Esophagus muscularis mucosa (tissue), 4 donors: ENCODE measurements around the gene SMIM24. TPM values are rescaled to one million over a fixed set of nuclear protein-coding genes. Genes with fewer than 3 reads are reported as not detected.
A peak's percentile ranks its signal among the peaks of the same experiment; 100 is the strongest.

Experiments
- DNase-seq: peaks from one replicate; pipeline ENCODE4 v3.0.0-alpha.2; 2017; ENCODE audit errors: extremely low spot score
- H3K27ac ChIP-seq, 4 donors: fragments of 200-600 bp; sonication (generic); replicated peaks in 1 of 4; 1 replicate in 3 of 4; 2 replicates in 1 of 4; pipeline ENCODE4 v1.5.1; 2016 to 2019; ENCODE audit warnings: mild to moderate bottlenecking in 1 of 4
- H3K27me3 ChIP-seq, 4 donors: fragments of 200-600 bp; sonication (generic); one replicate each; pipeline versions ENCODE4 v1.5.1 to v1.6.0; 2016 to 2019
- H3K36me3 ChIP-seq, 4 donors: fragments of 200-600 bp; sonication (generic); one replicate each; pipeline ENCODE4 v1.5.1; 2016 to 2019
- H3K4me1 ChIP-seq, 4 donors: fragments of 200-600 bp; sonication (generic); one replicate each; pipeline ENCODE4 v1.5.1; 2016 to 2019
- H3K4me3 ChIP-seq, 4 donors: fragments of 200-600 bp; sonication (generic); 1 replicate in 2 of 4; 2 replicates in 2 of 4; pipeline ENCODE4 v1.5.1; 2016 to 2019; ENCODE audit warnings: mild to moderate bottlenecking in 4 of 4, moderate library complexity in 1 of 4
- H3K9me3 ChIP-seq, 4 donors: fragments of 200-600 bp; sonication (generic); 1 replicate in 3 of 4; 2 replicates in 1 of 4; pipeline ENCODE4 v1.5.1; 2016 to 2019
- CTCF ChIP-seq, 3 experiments: fragments of 200-600 bp in 2 of 3; fragments of 450-650 bp in 1 of 3; sonication (generic) in 2 of 3; IDR thresholded peaks; one replicate each; pipeline ENCODE4 v1.5.1; 2017 to 2019; ENCODE audit warnings: antibody characterized with exemption in 3 of 3, mild to moderate bottlenecking in 2 of 3, moderate library complexity in 1 of 3
- EP300 ChIP-seq: sonication (generic); formaldehyde crosslinking; IDR thresholded peaks from one replicate; pipeline ENCODE4 v1.6.1; 2017; ENCODE audit warnings: antibody characterized with exemption
- POLR2A ChIP-seq: fragments of 450-650 bp; IDR thresholded peaks from one replicate; pipeline ENCODE4 v1.6.1; 2017; ENCODE audit warnings: antibody characterized with exemption, moderate library complexity, mild to moderate bottlenecking, low read depth
- POLR2AphosphoS5 ChIP-seq, 2 donors: sonication (generic); formaldehyde crosslinking; IDR thresholded peaks; one replicate each; pipeline ENCODE4 v1.6.1; 2017; ENCODE audit warnings: antibody characterized with exemption in 2 of 2
- WGBS: methylation state at CpG from one replicate; pipeline ENCODE4 v1.1.5; 2018; 5-methylcytosine and 5-hydroxymethylcytosine counted together
- intact Hi-C: fragments of 100-400 bp; cut with DNase I; formaldehyde crosslinking; loops from one replicate; pipeline ENCODE4 v1.15.1; 2023
- total RNA-seq, 4 donors: library from RNA; depleted of rRNA; stranded (reverse); fragments of >200 nt; gene quantifications; one replicate each; pipeline versions ENCODE4 v1.1.0 to v1.2.1, GENCODE V29; 2016

SMIM24 gene
- total RNA-seq, 4 donors from 2014 or later, result not detected

GRCh38 chr19:3503036-3503572 lies 22.8 kb upstream of the SMIM24 start:
- TF ChIP-seq CTCF (IDR thresholded peaks at IDR 0.05) (no peak), POLR2A (no peak), POLR2AphosphoS5 (IDR thresholded peaks at IDR 0.05) (no peak)
- DNase-seq, result no peak
- Histone ChIP-seq H3K36me3 (no peaks in the 10 kb centered on the region), H3K27me3 (no peaks in the 10 kb centered on the region), H3K4me3 (no peak overlapping the region), H3K4me1 (peaks cover 26 to 44% (median 38%) of the 10 kb centered on the region in 4 donors), H3K9me3 (no peaks in the 10 kb centered on the region), H3K27ac (no peak overlapping the region)
- intact Hi-C loops, result no loop called here
- 89% methylated on average over 10 of the region's 13 CpGs for WGBS

GRCh38 chr19:3501780-3502179 lies 21.5 kb upstream of the SMIM24 start:
- TF ChIP-seq POLR2A, result no peak
- no peak for TF ChIP-seq EP300
- TF ChIP-seq CTCF (IDR thresholded peaks at IDR 0.05), result no peak
- TF ChIP-seq POLR2AphosphoS5 (IDR thresholded peaks at IDR 0.05), result no peak
- no peaks in the 10 kb centered on the region for H3K9me3 ChIP-seq
- H3K27ac ChIP-seq, result no peak overlapping the region
- peaks cover 15 to 36% (median 24%) of the 10 kb centered on the region in 4 donors for H3K4me1 ChIP-seq
- H3K36me3 ChIP-seq, result peaks cover 0 to 7% (median 4%) of the 10 kb centered on the region in 4 donors
- no peaks in the 10 kb centered on the region for H3K27me3 ChIP-seq
- DNase-seq, result no peak
- 95% methylated on average over 3 of the region's 3 CpGs for WGBS
- intact Hi-C loops, result no loop called here
- H3K4me3 ChIP-seq, result no peak overlapping the region

GRCh38 chr19:3500429-3501101 lies 20.2 kb upstream of the SMIM24 start, which contains the start of gene DOHH:
Gene DOHH, minus strand, starts transcription at chr19:3500674. Its CDS starts 3,860 bp downstream, at chr19:3496814.
- peak; percentile 98 for DNase-seq
- Histone ChIP-seq H3K36me3 (peaks cover 11 to 20% (median 16%) of the 10 kb centered on the region in 4 donors), H3K27me3 (no peaks in the 10 kb centered on the region), H3K27ac (peak within 1 kb of the TSS; percentile 85 to 90 (median 86)), H3K4me1 (peaks cover 14 to 31% (median 22%) of the 10 kb centered on the region in 4 donors), H3K9me3 (no peaks in the 10 kb centered on the region), H3K4me3 (peak within 1 kb of the TSS; percentile 81 to 91 (median 82))
- TF ChIP-seq POLR2A, result no peak
- peak; percentile 75 to 80 for TF ChIP-seq POLR2AphosphoS5 (IDR thresholded peaks at IDR 0.05)
- no peak for TF ChIP-seq EP300
- no peak for TF ChIP-seq CTCF (IDR thresholded peaks at IDR 0.05)
- intact Hi-C loops, result no loop called here
- WGBS, result 0% methylated on average over 37 of the region's 52 CpGs

GRCh38 chr19:3499738-3500428 lies 19.6 kb upstream of the SMIM24 start:
- intact Hi-C loops, result no loop called here
- Histone ChIP-seq H3K27me3 (no peaks in the 10 kb centered on the region), H3K4me1 (peaks cover 10 to 26% (median 17%) of the 10 kb centered on the region in 4 donors), H3K27ac (peak overlapping the region; percentile 85 to 90 (median 86)), H3K9me3 (no peaks in the 10 kb centered on the region), H3K4me3 (peak overlapping the region; percentile 81 to 91 (median 82)), H3K36me3 (peaks cover 12 to 26% (median 22%) of the 10 kb centered on the region in 4 donors)
- 30% methylated on average over 15 of the region's 18 CpGs for WGBS
- no peak for TF ChIP-seq POLR2A
- TF ChIP-seq CTCF (IDR thresholded peaks at IDR 0.05), result no peak
- TF ChIP-seq POLR2AphosphoS5 (IDR thresholded peaks at IDR 0.05), result no peak
- no peak for TF ChIP-seq EP300
- DNase-seq, result no peak
